ENCODE data around the gene TBC1D1. TPM values are rescaled to one million over a fixed set of nuclear protein-coding genes. Genes with fewer than 3 reads are reported as not detected.

The TBC1D1 gene
- total and polyA plus RNA-seq, 4 experiments from 2014 or later = 15.3 to 46.7 (median 34.3) TPM

DNA sequence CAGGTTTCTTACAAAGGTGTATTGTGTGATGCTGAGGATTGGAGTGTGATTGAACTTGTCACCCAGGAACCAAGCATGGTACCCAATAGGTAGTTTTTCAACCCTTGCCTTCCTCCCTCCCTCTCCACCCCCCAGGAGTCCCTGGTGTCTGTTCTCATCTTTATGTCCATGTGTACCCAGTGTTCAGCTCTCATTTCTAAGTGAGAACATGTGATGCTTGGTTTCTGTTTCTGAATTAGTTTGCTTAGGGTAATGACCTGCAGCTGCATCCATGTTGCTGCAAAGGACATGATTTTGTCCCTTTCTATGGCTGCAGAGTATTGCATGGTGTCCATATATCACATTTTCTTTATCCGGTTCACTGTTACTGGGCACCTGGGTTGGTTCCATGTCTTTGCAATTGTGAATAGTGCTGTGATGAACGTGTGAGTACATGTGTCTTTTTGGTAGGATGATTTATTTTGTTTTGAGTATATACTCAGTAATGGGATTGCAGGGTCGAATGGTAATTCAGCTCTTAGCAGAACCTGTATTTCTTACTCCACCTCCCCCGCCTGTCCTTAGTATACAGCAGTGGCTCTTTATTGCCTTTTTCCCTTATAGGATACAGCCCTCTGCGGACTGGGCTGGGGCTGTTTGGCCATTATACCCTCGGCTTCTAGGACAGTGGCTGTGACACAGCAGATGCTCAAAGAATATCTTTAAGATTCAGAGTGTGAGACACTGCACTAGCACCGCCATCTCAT is 214.8 kb downstream of the TBC1D1 start:
- Mint-ChIP-seq H3K36me3 (peaks cover 67 to 76% of the 10 kb centered on the region in 2 donors), H3K27me3 (no peaks in the 10 kb centered on the region), H3K27ac (no peak overlapping the region), H3K9me3 (no peaks in the 10 kb centered on the region), H3K4me3 (no peak overlapping the region), H3K4me1 (peaks cover 0 to 4% (median 0%) of the 10 kb centered on the region in 4 donors)
- DNase-seq = no peak
- peaks cover 20% of the 10 kb centered on the region for H3K36me3 ChIP-seq (ENCODE audit: insufficient read depth, low read length)
- H3K4me1 ChIP-seq (ENCODE audit: insufficient read depth, low read length) = no peaks in the 10 kb centered on the region
- intact Hi-C loops (cut with micrococcal nuclease) = no loop called here
- no peaks in the 10 kb centered on the region for H3K9me3 ChIP-seq (ENCODE audit: control insufficient read depth in 1 of 2, low read length in 2 of 2)
- POLR2A ChIA-PET (ENCODE audit: partially characterized antibody) = no interaction called here
- no peak overlapping the region for H3K4me3 ChIP-seq (ENCODE audit: low read length in 2 of 2)
- CTCF ChIA-PET (ENCODE audit: partially characterized antibody) = interaction anchor here (0.8 to 1.1 kb wide), 2 partner anchors 10 kb away, joined by 3 to 4 read pairs; no protein-coding TSS in a partner anchor
- H3K27me3 ChIP-seq (ENCODE audit: insufficient read depth, low read length) = no peaks in the 10 kb centered on the region
- H3K27ac ChIP-seq (ENCODE audit: low read depth, low read length) = no peak overlapping the region

DNA sequence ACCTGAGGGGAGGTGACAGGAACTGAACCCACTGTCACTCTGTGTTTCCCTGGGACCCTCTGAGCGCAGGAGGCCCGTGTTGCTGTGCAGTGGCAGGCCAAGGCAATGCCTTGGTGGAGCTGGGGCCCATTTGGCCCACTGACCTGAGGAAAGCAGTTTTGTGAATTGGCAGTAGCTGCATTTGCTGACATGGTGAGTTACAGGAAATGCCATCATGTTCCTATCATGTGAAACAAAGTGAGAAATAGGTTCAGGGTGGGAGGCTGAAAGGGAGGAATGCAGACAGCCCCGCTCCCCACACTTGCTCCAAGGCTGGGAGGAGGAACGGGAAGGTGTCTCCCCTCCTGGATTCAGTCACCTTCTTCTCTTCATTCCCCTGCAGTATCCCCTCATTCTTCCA is 215.4 kb downstream of the TBC1D1 start:
- peaks cover 14% of the 10 kb centered on the region for H3K36me3 ChIP-seq (ENCODE audit: insufficient read depth, low read length)
- intact Hi-C loops (cut with micrococcal nuclease) = no loop called here
- no peaks in the 10 kb centered on the region for H3K4me1 ChIP-seq (ENCODE audit: insufficient read depth, low read length)
- no peak overlapping the region for H3K4me3 ChIP-seq (ENCODE audit: low read length in 2 of 2)
- H3K27ac ChIP-seq (ENCODE audit: low read depth, low read length) = no peak overlapping the region
- Mint-ChIP-seq H3K4me1 (peaks cover 0 to 4% (median 0%) of the 10 kb centered on the region in 4 donors), H3K27ac (no peak overlapping the region), H3K9me3 (no peaks in the 10 kb centered on the region), H3K4me3 (no peak overlapping the region), H3K36me3 (peaks cover 63 to 78% of the 10 kb centered on the region in 2 donors), H3K27me3 (no peaks in the 10 kb centered on the region)
- ChIA-PET CTCF (ENCODE audit: partially characterized antibody) (no interaction called here), POLR2A (ENCODE audit: partially characterized antibody) (no interaction called here)
- no peak for DNase-seq
- H3K27me3 ChIP-seq (ENCODE audit: insufficient read depth, low read length) = no peaks in the 10 kb centered on the region
- H3K9me3 ChIP-seq (ENCODE audit: control insufficient read depth in 1 of 2, low read length in 2 of 2) = no peaks in the 10 kb centered on the region

DNA sequence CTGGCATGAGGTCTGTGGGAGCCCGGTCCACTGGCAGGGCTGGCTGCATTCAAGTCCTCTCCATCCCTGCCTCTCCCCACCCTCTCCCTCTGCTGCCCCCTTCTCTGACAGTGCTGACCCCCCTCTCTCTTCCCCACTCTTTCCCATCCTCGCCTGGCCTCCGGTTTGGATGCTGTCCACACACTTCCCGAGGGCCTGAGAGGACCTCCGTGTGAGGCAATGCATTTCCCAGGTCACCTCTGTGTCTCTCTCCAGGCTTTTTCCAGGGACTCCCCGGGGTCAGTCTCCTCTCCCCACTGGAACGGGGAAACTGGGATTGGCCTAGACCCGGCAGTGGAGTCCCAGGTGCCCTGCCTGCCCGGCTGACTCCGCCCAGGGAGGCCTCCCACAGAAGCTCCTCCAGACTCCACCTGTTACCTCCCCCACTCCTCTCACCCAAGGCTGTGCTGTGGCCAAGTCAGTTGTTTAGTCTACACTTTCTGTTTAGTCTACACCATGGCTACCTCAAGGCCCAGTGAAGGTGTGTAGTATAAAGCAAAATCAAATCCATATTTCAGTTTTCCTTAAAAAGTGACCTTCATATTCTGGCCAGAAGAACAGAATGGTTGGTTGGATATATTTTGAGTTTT is 216.1 kb downstream of the TBC1D1 start:
- ChIA-PET CTCF (ENCODE audit: partially characterized antibody) (no interaction called here), POLR2A (ENCODE audit: partially characterized antibody) (no interaction called here)
- Histone ChIP-seq H3K9me3 (ENCODE audit: control insufficient read depth in 1 of 2, low read length in 2 of 2) (no peaks in the 10 kb centered on the region), H3K27me3 (ENCODE audit: insufficient read depth, low read length) (no peaks in the 10 kb centered on the region), H3K27ac (ENCODE audit: low read depth, low read length) (no peak overlapping the region), H3K4me1 (ENCODE audit: insufficient read depth, low read length) (no peaks in the 10 kb centered on the region), H3K4me3 (ENCODE audit: low read length in 2 of 2) (no peak overlapping the region), H3K36me3 (ENCODE audit: insufficient read depth, low read length) (peaks cover 14% of the 10 kb centered on the region)
- H3K27ac Mint-ChIP-seq = no peak overlapping the region
- H3K4me1 Mint-ChIP-seq = peaks cover 0 to 4% (median 0%) of the 10 kb centered on the region in 4 donors
- H3K4me3 Mint-ChIP-seq = no peak overlapping the region
- H3K9me3 Mint-ChIP-seq = no peaks in the 10 kb centered on the region
- DNase-seq = no peak
- H3K36me3 Mint-ChIP-seq = peaks cover 62 to 72% of the 10 kb centered on the region in 2 donors
- no peaks in the 10 kb centered on the region for H3K27me3 Mint-ChIP-seq
- intact Hi-C loops (cut with micrococcal nuclease) = no loop called here

DNA sequence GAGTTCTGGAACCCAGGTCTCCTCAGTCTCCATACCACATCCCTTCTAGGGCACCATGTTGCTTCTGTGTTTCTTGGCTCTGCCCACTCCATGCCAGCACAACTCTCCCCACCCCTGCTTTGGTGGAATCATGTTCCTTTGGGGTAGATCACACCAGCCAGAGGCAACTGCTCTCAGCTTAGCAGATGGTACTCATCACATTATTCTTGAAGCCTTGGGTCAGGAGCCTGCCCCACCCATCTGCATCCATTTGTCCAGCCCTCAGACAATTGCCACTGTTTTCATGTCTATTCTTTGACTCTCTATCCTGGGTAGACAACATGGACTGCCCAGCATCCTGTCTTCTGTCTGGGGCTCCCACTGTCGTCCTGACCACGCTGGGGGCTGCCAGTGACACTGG is 216.9 kb downstream of the TBC1D1 start:
- no peak overlapping the region for H3K4me3 ChIP-seq (ENCODE audit: low read length in 2 of 2)
- no peaks in the 10 kb centered on the region for H3K9me3 ChIP-seq (ENCODE audit: control insufficient read depth in 1 of 2, low read length in 2 of 2)
- Mint-ChIP-seq H3K4me3 (no peak overlapping the region), H3K4me1 (peaks cover 0 to 4% (median 0%) of the 10 kb centered on the region in 4 donors), H3K27ac (peak overlapping the region in 3 of 7 donors; percentile 41 to 66 (median 43)), H3K9me3 (no peaks in the 10 kb centered on the region), H3K27me3 (no peaks in the 10 kb centered on the region), H3K36me3 (peaks cover 58 to 69% of the 10 kb centered on the region in 2 donors)
- ChIA-PET CTCF (ENCODE audit: partially characterized antibody) (interaction anchor here (1.0 kb wide), 1 partner anchor 72 kb away, joined by 3 read pairs; no protein-coding TSS in a partner anchor), POLR2A (ENCODE audit: partially characterized antibody) (no interaction called here)
- intact Hi-C loops (cut with micrococcal nuclease) = no loop called here
- no peak overlapping the region for H3K27ac ChIP-seq (ENCODE audit: low read depth, low read length)
- no peaks in the 10 kb centered on the region for H3K27me3 ChIP-seq (ENCODE audit: insufficient read depth, low read length)
- no peak for DNase-seq
- H3K36me3 ChIP-seq (ENCODE audit: insufficient read depth, low read length) = peaks cover 14% of the 10 kb centered on the region
- no peaks in the 10 kb centered on the region for H3K4me1 ChIP-seq (ENCODE audit: insufficient read depth, low read length)

DNA sequence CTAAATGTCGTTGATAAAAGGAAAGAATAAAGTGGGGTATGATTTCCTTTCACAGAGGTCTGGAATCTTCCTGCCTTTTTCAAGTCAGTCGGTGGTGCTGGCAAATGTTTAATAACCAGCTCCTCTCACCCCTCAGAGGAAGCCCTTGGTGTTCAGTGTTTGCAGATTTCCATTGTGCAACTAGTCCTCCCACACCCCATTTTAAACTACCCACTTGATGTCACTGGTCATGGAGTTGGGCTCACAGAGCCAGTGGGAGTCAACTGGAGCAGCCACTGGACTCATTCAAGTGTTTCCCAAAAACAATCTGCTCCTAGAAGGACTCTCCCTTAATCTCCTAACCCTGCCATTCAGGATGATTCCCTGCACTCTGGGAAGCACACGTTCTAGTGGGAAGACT is 218.5 kb downstream of the TBC1D1 start:
- POLR2A ChIA-PET (ENCODE audit: partially characterized antibody) = no interaction called here
- Histone ChIP-seq H3K27ac (ENCODE audit: low read depth, low read length) (no peak overlapping the region), H3K9me3 (ENCODE audit: control insufficient read depth in 1 of 2, low read length in 2 of 2) (no peaks in the 10 kb centered on the region), H3K4me3 (ENCODE audit: low read length in 2 of 2) (no peak overlapping the region), H3K27me3 (ENCODE audit: insufficient read depth, low read length) (no peaks in the 10 kb centered on the region), H3K36me3 (ENCODE audit: insufficient read depth, low read length) (peaks cover 7% of the 10 kb centered on the region), H3K4me1 (ENCODE audit: insufficient read depth, low read length) (no peaks in the 10 kb centered on the region)
- Mint-ChIP-seq H3K4me1 (peaks cover 0 to 4% (median 0%) of the 10 kb centered on the region in 4 donors), H3K36me3 (peaks cover 51 to 60% of the 10 kb centered on the region in 2 donors), H3K27ac (peak overlapping the region in 1 of 7 donors; percentile 31), H3K9me3 (no peaks in the 10 kb centered on the region), H3K27me3 (no peaks in the 10 kb centered on the region), H3K4me3 (no peak overlapping the region)
- intact Hi-C loops (cut with micrococcal nuclease) = no loop called here
- DNase-seq = no peak
- CTCF ChIA-PET (ENCODE audit: partially characterized antibody) = interaction anchor here (1.0 kb wide), 1 partner anchor 13 kb away, joined by 3 read pairs; no protein-coding TSS in a partner anchor

DNA sequence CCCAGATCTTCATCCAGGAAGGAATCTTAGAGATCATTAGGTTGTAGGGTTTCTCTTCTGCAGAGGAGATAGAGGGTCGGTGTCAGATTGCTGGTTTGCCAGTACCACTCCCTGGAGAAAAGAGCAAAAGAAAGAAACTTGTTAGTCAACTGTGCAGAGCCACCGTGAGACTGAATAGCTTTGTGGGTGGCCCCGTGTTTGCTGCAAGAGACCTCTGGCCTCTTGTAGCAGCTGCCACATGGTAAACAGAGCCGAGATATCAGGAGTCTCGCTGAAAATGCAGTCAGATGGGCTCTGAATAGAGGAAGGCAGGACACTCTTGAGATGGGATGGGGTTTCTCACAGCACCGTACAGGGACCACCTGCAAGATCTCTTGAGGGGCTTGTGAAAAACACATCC is 219.0 kb downstream of the TBC1D1 start:
- Mint-ChIP-seq H3K27me3 (no peaks in the 10 kb centered on the region), H3K9me3 (no peaks in the 10 kb centered on the region), H3K36me3 (peaks cover 53 to 62% of the 10 kb centered on the region in 2 donors), H3K4me1 (peaks cover 0 to 4% (median 0%) of the 10 kb centered on the region in 4 donors), H3K4me3 (no peak overlapping the region), H3K27ac (peak overlapping the region in 1 of 7 donors; percentile 31)
- ChIA-PET CTCF (ENCODE audit: partially characterized antibody) (interaction anchor here (1.0 kb wide), 1 partner anchor 14 kb away, joined by 3 read pairs; no protein-coding TSS in a partner anchor), POLR2A (ENCODE audit: partially characterized antibody) (no interaction called here)
- peaks cover 7% of the 10 kb centered on the region for H3K36me3 ChIP-seq (ENCODE audit: insufficient read depth, low read length)
- no peaks in the 10 kb centered on the region for H3K27me3 ChIP-seq (ENCODE audit: insufficient read depth, low read length)
- no peak for DNase-seq
- H3K9me3 ChIP-seq (ENCODE audit: control insufficient read depth in 1 of 2, low read length in 2 of 2) = no peaks in the 10 kb centered on the region
- no peak overlapping the region for H3K27ac ChIP-seq (ENCODE audit: low read depth, low read length)
- no peaks in the 10 kb centered on the region for H3K4me1 ChIP-seq (ENCODE audit: insufficient read depth, low read length)
- H3K4me3 ChIP-seq (ENCODE audit: low read length in 2 of 2) = no peak overlapping the region
- intact Hi-C loops (cut with micrococcal nuclease) = no loop called here

DNA sequence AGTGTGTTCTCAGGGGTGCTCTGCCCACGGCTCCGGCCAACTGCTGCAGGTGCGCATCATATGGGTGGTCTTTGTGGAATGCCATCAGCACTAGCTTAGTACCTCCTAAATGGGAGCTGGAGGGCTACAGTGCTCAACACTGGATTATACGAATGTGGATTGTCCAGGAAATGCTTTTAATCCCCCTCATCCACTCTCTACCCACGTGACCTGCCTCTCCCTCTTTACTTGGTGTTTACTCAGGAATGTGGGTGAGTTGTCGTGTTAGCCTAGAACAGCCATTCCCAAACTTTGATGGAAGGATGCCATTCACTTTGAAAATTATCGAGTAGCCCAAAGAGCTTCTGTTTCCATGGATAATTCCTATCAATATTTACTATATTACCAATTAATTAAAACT is 220.1 kb downstream of the TBC1D1 start:
- no peak overlapping the region for H3K27ac Mint-ChIP-seq
- no peaks in the 10 kb centered on the region for H3K9me3 ChIP-seq (ENCODE audit: control insufficient read depth in 1 of 2, low read length in 2 of 2)
- H3K36me3 ChIP-seq (ENCODE audit: insufficient read depth, low read length) = no peaks in the 10 kb centered on the region
- intact Hi-C loops (cut with micrococcal nuclease) = no loop called here
- H3K4me1 ChIP-seq (ENCODE audit: insufficient read depth, low read length) = no peaks in the 10 kb centered on the region
- no peak overlapping the region for H3K4me3 ChIP-seq (ENCODE audit: low read length in 2 of 2)
- no peaks in the 10 kb centered on the region for H3K27me3 ChIP-seq (ENCODE audit: insufficient read depth, low read length)
- peaks cover 0 to 2% (median 0%) of the 10 kb centered on the region in 4 donors for H3K4me1 Mint-ChIP-seq
- no peak for DNase-seq
- no peak overlapping the region for H3K4me3 Mint-ChIP-seq
- ChIA-PET CTCF (ENCODE audit: partially characterized antibody) (interaction anchor here (1.1 kb wide), 1 partner anchor 8 kb away, joined by 3 read pairs; no protein-coding TSS in a partner anchor), POLR2A (ENCODE audit: partially characterized antibody) (no interaction called here)
- no peak overlapping the region for H3K27ac ChIP-seq (ENCODE audit: low read depth, low read length)
- peaks cover 49 to 57% of the 10 kb centered on the region in 2 donors for H3K36me3 Mint-ChIP-seq
- no peaks in the 10 kb centered on the region for H3K9me3 Mint-ChIP-seq
- H3K27me3 Mint-ChIP-seq = no peaks in the 10 kb centered on the region

All from CD4-positive, alpha-beta memory T cell (primary cell).